ENCODE results near the gene CDK5. TPM values are rescaled to one million over a fixed set of nuclear protein-coding genes. Genes with fewer than 3 reads are reported as not detected.
A peak's percentile ranks its signal among the peaks of the same experiment; 100 is the strongest.

The CDK5 gene
- total and polyA plus RNA-seq, 9 of the 15 experiments (the other 6 are each of a cell fraction or from before 2014, with no cell fraction given) = 3.2 to 38.0 (median 27.5) TPM

- TF ChIP-seq OTX1 (CRISPR knock-in tag; IDR thresholded peaks at IDR 0.05) (0 out of 2 replicates have a peak, but pooled peaks have one; percentile 47), CHD2 (IDR thresholded peaks at IDR 0.05; ENCODE audit: low read depth, low read length) (peak; percentile 93), SREBF1 (IDR thresholded peaks at IDR 0.05; ENCODE audit: borderline replicate concordance, low read depth, low read length) (0 out of 2 replicates have a peak, but pooled peaks have one; percentile 14), KAT8 (IDR thresholded peaks at IDR 0.05; ENCODE audit: low read depth) (no peak), CCNT2 (IDR thresholded peaks at IDR 0.05; ENCODE audit: borderline replicate concordance, extremely low read depth, insufficient read length, low read depth, low read length) (peak; percentile 79), MEIS2 (IDR thresholded peaks at IDR 0.05; ENCODE audit: partially characterized antibody) (peak; percentile 97), POLR2A (conservative IDR thresholded peaks at IDR 0.05) (peak; percentile 88), IRF9 (tag; IDR thresholded peaks at IDR 0.05) (no peak), JUN (IDR thresholded peaks at IDR 0.05; ENCODE audit: borderline replicate concordance, low read depth, low read length) (peak; percentile 73; the same call in 1 of the 2 replicates), JUN (CRISPR knock-in tag; IDR thresholded peaks at IDR 0.05; ENCODE audit: borderline replicate concordance) (peak; percentile 10; the same call in 1 of the 2 replicates), E2F3 (CRISPR knock-in tag; IDR thresholded peaks at IDR 0.05) (peak; percentile 35; the same call in 1 of the 2 replicates), ZNF609 (CRISPR knock-in tag; IDR thresholded peaks at IDR 0.05; ENCODE audit: borderline replicate concordance) (0 out of 2 replicates have a peak, but pooled peaks have one; percentile 6), ZC3H11A (IDR thresholded peaks at IDR 0.05; ENCODE audit: low read depth, low read length) (no peak; the same call in 1 of the 2 replicates), ATF3 (IDR thresholded peaks at IDR 0.05) (peak; percentile 8; the same call in 1 of the 2 replicates), ATF3 (CRISPR knock-in tag; conservative IDR thresholded peaks at IDR 0.05) (peak; percentile 92), ZNF778 (CRISPR knock-in tag; IDR thresholded peaks at IDR 0.05) (no peak), ZNF239 (CRISPR knock-in tag; IDR thresholded peaks at IDR 0.05) (peak; percentile 43; the same call in 1 of the 2 replicates), C11orf30 (IDR thresholded peaks at IDR 0.05; ENCODE audit: low read depth) (peak; percentile 100), BCOR (IDR thresholded peaks at IDR 0.05) (no peak; the same call in 1 of the 2 replicates), HNRNPLL (IDR thresholded peaks at IDR 0.05; ENCODE audit: low read depth, low read length, poor library complexity, severe bottlenecking) (peak; percentile 26), E2F4 (CRISPR knock-in tag; IDR thresholded peaks at IDR 0.05; ENCODE audit: low read depth) (no peak)
These were observed 29.4 kb downstream of the CDK5 start, which contains the start of gene ABCB8 (continued) for GRCh38 chr7:151028131-151028947.

All from K562 (cell line).